HS-5 (cell line): ENCODE measurements around the gene NUAK1.

Experiments used
- DNase-seq: peaks from one replicate; pipeline ENCODE4 v3.0.0-alpha.2; 2012; ENCODE audit warnings: low read depth

NUAK1 gene

DNA sequence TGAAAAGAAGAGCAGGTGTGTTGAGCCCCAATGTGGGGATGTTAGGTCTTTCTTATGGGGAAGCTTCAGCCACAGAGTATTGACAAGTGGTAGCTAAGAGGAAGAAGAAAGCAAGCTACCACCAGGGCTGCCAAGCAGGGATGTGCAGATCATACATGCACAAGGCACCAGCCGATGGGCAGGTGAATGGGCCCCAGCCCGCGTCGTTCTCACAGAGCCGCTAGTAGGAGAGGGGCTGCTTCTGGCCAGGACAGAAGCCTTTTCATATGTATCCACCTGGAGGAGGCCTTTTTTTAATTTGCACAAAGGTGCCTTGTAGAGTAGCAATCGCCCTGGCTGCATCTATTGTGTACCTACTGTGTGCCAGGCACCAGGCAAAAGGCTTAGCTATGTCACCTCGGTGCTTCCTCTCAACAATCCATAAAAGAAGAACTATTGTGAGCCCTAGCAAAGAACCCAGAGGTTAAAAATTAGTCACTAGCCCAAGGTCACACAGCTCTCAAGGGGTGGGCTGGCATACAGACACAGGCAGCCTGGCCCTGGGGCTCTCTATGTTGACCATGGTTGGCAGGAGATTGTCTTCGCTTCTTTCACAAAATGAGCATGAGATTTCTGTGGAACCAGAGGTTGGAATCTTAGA is 8.2 kb downstream of the NUAK1 start:
- DNase-seq = no peak

DNA sequence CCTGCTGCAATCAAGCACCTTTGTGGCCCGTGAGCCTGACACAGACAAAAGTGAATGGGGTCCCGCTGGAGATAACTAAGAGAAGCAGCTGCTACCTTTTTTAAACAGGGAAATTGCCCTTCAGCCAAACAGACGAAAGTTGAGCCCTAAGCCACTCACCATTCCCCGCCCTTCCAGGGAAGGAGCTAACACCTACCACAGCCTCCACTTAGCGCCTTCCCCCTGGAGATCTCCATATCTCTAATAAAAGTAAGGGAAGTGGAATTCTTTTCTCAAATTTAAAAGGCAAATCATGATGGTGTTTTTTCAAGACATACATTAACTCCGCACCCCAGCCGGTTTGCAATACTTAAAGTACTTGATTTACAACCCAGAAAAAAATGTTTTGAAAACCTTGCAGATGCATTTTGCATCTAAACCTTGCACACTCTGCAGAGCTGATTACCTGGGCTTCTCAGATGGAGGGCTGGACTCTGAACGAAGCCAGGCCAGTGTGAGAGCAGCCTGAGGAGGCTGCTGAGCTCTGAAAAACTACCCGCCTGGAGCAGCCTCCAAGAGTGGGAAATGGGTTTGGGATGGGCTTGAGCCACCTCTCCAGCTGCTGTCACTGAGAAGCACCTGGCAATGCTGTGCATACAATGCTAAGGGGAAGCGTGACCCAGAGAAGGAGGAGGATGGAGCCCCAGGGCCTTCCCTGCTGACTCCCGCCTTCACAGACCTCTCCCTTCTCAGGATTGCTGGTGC is 10.0 kb downstream of the NUAK1 start:
- no peak for DNase-seq

DNA sequence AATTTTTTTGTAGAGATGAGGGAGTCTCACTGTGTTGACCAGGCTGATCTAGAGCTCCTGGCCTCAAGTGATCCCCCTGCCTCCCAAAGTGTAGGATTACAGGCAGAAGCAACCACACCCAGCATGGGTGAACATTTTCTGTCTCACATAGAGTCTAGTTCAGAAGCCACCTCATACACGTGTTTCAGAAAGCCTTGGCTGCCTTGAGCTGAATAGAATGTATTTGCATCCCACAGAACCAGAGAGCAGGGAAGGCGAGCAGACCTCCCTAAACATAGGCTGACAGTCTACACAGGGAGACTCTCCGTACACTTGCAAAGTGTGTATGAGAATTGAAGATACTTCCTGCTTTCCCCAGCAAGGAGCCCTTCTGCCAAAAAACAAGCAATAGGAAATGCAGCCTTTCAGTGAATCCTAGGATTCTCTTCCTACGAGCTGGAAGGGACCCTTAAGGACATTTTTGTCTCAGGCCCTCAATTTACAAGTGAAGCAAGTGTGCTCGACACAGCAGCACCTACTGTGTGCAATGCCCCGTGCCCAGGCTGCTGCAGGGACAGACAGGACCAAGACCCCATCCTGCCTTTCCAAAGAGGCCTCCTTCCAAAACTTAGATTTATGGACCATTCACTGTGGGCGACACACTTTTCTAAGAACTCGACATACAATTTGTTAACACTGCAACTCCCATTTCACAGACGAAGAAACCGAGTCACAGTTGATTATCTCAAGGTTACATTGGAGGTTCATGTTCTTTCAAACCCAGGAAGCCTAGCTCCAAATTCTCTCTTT is 11.2 kb downstream of the NUAK1 start:
- DNase-seq = no peak

DNA sequence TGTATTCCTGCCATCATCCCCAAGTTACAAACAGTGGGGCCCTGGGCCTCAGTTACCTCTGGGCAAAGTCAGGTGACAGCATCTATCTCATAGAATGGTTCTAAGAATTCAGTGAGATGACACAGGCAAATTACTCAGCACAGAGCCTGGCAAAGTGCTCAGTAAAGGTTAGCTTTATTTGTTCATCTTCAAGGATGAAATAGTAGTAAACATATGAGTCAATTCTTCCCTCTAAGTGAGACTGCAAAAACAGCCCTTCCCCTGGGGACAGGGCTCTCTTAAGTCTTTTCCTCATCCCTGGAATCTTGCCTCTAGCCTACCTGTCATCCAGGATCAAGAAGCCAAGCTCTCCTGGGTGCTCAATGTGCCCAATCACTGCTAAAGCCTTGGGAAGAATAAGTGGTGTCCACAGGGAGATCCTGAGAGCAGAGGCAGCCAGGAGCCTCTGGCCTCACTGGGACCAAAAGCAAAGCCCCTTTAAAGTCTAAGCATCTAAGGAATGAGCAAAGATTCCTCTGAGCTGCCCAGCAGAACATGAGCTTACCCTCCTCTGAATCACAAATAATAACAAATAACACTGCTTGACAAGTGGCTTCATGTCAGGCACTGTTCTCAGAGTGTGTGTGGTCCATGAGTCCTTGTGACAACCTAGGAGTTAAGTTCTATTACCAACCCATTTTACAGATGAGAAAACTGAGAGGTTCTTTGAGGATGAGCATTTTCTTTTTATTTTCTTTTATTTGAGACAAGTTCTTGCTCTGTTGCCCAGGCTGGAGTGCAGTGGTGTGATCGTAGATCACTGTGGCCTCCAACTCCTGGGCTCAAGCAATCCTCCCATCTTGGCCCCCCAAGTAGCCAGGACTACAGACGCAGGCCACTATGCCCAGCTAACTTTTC is 12.1 kb downstream of the NUAK1 start:
- no peak for DNase-seq

DNA sequence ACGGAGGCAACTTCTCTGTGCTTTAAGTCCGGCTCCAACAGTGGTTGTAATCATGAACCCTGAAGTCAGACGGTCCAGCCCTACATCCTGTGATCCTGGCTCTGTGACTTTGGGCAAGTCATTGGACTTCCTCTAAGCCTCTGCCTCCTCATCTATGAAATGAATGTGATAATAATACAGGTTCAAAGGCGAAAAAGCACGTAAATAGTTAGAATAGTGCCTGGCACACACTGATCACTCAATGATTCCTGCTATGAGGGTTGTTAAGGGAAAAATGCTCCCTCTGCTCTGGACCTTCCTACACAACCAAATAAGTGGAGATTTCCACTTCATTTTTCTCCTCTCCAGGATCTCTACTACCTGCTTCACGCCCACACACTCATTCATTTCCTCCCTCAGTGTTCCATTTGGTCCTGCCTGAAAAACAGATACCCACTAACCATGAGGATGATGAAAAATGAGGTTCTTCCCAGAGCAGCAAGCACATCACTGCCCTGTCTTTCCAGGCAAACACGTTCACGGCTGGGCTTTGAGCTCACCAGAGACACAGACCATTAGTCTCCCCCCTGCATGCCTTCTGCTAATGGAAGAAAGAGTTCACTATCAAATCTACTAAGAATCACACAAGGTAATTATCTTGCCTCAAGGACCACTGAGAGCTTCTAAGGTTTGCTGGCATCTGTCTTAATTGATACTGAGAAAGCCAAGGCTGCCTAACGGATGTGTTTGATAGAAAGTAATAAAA is 13.2 kb downstream of the NUAK1 start:
- no peak for DNase-seq

DNA sequence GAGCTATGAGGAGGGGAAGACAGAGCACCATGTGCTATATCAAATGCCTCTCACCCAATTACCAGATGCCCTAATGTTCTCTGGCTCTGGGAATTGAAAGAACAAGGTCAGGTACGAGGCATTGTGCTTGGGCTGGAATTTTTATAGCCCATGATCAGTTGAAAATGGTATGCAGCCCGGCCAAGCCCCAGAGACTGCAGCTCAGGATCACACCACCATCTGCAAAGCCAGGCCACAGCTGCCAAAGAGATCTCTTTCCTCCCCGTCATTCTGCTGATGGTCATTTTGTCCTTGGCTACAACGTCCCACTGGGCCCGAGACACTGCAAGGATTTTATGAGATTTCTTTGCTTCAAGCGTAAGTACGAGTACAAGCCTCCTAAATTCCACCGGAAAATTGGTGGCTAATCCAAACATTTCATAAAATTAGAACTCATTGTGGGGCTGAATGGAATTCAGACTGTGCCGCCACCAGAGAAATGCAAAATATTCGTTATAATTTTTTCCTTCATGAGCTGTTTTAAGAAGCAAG is 15.1 kb downstream of the NUAK1 start:
- DNase-seq = no peak

DNA sequence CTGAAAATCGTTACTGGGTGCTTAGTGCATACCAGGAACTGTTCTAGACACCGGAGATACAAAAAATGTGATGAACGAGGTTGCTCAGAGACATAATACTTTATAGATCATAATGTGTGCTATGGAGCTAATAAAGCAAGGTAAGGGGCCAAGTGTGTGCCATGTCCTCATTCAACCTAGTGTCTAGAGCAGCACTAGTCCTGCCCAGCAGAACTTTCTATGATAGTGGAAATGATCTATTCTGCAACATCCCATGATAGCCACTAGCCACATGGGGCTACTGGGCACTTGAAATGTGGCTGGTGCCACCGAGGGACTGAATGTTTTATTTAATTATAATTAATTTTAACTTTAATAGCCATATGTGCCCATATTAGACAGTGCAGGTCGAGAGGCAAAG is 15.6 kb downstream of the NUAK1 start:
- no peak for DNase-seq

DNA sequence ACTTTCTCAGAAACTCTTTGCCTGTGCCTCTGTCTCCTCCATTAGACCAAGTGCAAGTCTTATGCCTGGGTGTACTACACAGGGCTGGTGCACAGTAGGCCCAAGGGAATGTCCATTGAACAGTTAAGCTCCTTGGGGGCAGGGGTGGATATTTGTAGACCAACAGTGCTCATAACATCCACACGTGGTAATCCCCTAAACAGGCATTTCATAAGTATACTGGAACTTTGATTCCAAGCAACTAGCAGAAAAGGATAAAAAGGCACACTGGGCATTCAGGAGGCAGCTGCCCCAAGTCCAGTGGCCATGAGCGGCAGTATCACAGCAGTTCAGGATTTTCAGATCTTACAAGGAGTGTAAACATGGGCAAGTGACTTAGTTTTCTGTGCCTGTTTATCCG is 16.8 kb downstream of the NUAK1 start:
- no peak for DNase-seq

DNA sequence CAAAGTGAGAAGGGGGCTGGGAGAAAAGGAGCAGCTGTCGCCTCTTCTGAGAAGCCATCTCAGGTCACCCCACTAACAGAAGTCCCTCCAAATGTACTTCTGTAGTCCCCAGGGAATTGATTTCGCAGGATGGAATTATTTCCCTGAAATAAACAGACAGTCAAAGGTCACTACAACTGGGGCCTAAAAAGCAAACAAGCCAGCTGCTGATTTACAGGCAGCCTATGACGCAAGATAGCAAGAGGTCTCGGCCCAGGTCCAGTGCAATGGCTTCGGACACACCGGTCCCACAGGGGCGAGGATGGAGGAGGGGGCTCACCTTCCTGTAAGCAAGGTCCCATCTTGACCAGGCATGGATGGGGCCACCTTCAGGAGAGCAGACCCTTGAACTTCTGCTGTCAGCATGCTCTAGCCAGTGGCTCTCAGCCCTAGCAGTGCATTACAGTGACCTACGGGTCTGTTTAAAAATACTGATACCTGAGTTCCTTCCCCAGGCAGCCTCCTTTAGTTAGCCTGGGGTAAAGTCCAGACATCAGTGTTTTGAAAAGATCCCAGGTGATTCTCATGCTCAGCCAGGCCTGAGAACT is 18.1 kb downstream of the NUAK1 start:
- DNase-seq = no peak

DNA sequence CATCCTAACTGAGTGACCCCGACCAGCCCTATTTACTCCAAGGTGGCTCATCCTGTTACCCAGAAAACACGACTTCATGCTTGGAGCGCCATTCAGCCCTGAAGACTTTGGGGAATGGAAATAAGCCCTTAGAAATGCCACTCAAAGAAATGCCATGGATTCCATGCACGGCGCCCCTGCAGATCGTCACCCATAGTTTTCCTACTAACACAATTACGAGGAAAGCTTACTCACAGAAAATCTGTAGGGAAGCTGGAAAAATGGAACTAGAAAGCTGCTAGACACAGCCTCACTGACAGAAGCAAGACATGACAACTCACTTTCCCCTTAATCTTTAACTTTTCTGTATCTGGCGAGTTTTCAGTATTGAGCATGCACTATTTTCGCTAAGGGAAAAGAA is 19.5 kb downstream of the NUAK1 start:
- DNase-seq = no peak

DNA sequence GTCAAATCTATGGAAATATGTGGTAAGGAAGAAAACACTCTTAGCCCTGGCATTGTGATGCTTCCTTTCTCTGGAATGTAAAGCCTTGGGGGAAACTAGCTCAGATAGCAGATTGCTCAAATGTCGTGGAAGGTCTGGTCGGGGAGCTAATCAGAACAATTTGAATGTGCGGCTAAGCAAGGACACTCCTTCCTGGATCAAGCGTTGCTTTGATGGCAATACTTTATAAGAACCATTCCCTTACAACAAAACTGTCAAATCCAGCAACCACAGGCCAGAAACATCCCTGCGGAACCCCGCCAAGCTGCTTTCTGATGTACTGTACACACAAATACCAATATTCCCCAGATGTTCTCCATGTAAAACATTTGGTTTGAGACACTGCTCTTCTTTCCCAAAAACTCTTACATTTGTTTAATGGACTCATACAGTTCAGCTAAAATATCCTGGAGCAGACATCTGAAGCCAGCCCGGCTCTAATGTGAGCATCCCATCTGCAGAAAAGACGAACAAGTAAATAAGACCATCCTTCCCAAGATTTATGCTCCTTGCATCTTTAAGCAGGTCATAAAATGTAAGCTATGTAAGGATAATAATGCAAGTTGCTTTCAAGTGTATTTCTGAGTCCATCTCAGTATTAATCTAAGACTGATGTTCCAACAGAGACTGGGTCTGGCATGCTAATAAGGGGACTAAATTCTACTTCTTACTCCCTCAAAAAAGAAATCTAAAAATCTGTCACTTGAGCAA is 20.2 kb downstream of the NUAK1 start:
- DNase-seq = no peak

DNA sequence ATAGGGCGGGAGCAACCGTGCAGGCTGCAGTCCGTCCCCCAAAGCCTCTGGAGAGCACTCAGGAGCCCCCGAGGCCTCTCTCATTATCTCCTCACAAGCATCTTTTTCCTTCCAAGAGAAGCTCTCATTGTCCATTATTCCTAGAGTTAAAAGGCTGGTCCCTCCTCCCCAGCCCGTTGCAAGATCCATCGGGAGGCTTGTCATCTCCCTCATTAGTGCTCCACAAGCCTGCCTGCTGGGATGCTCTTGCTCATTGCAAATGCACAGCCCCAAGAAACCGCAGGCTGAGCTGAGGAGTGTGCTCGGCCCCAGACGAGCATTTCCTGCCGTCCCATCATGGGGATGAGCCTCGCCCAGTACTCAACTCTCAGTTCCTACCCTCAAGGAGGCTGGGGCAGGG is 23.3 kb downstream of the NUAK1 start:
- no peak for DNase-seq

DNA sequence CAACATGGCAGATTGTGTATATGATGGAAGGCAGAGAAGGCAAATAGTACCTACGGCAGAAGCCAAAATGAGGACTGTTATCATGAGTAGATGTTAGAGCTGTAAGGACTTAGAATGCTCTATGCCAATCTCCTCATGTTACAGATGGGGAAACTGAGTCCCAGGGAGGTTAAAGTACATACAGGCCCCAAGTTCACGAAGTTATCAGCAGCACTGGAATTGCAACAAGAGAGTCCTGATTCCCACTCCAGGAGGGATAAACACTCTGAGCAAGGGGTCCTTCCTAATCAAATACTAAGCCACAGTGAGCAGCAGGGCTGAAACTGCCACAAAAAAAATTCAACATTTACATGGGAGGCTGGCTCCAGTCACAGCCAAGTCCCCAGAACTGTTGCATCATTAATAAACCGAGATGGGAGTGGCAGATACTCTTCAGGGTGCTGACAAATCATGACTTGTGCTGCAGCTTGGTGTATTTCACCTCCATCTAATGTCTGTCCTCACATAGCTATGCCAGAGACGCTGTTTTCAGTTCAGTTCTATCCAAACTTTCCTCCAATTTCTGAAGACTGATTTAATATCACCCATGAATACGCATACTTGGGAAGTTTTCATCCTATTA is 24.2 kb downstream of the NUAK1 start:
- no peak for DNase-seq

DNA sequence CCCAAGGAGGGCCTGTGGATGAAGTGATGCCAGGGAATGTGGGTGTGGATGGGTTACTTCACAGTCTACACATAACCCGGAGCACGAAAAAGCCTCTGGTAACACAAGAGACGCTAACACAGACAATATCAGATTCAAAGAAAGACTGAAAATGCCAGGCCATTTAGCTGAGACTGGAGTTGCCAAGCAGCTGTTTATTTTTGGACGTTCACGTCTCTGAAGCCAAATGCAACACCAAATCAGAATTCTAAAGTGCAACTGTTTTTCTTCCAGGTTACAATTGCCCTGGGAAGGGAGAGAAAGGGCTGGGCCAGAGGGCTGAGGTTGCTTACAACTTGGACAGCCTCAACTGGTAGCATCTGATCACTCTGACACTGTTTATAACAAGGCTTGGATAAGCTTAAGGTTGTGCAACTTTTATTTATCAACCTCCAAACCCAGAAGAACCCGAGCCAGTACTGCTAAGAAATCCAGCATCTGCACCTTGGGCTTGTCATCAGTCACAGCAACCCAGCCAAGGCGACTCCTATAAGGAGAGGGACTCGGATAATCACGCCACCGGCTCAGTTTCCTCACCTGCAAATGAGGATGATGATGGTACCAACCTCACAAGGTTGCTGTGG is 24.8 kb downstream of the NUAK1 start:
- DNase-seq = no peak

DNA sequence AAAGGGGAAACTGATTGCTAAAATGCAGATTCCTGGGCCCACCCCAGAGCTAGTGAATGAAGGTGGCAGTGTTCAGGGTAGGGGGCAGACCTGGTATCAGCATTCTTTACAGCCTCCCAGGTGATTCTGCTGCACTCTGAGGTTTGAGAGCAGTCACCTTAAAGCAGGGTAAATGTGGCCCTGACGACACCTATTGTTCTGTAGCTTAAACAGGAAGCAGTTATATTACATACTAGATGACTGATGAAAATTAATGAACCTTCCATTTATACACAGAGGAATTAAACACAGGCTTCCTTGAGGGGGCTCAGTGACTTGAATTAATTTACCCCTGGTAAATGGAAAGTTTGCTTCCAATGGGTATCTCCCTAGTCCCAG is 25.3 kb downstream of the NUAK1 start:
- no peak for DNase-seq

DNA sequence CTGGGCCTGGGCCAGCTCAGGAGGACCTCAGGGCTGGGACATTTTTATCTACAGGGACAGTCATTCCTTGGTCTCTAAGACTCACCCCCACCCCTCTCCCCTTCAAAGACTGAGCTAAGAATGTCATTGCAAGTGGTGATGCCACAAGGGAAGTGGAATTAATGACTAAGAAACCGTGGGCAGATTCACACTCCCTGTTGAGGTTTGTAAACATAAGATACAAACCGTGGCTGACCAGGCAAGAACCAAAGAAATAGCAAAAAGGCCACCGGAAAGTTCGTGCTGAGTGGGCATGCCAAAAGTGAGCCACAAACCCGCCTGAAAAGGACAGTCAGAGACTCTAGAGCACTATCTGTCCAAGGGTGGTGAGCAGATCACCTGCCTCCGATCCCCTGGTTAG is 25.7 kb downstream of the NUAK1 start:
- DNase-seq = no peak

DNA sequence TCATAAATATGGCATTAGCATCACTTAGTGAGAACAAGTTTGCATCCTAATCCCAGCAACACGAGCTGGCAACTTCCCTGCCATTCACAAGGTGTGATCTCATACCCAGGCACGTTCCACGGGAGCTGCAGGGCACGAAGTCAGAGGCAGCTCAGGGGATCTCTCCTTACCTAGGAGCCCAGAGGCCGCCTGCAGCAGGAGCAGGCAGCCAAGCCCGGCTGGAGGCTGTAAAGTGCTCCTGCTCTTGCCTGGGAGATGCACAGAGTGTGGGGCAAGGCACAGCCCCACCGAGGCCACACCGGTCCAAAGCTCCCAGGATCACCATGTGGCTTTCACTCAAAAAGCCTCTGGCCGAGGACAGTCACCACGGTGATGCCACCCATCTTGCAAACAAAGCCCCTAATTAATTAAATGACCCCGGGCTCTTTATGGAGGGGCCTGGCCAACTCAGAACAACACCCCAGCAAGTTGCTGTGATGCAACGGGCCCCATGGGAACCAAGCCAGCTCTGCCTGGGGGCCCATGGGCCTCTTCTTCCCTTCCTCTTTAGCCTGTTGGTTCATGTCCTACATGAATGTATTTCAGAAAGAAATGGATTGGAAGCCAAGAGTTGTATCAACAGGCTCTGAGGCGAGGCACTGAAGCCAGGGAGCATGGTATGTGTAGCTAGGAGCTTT is 26.5 kb downstream of the NUAK1 start:
- no peak for DNase-seq

DNA sequence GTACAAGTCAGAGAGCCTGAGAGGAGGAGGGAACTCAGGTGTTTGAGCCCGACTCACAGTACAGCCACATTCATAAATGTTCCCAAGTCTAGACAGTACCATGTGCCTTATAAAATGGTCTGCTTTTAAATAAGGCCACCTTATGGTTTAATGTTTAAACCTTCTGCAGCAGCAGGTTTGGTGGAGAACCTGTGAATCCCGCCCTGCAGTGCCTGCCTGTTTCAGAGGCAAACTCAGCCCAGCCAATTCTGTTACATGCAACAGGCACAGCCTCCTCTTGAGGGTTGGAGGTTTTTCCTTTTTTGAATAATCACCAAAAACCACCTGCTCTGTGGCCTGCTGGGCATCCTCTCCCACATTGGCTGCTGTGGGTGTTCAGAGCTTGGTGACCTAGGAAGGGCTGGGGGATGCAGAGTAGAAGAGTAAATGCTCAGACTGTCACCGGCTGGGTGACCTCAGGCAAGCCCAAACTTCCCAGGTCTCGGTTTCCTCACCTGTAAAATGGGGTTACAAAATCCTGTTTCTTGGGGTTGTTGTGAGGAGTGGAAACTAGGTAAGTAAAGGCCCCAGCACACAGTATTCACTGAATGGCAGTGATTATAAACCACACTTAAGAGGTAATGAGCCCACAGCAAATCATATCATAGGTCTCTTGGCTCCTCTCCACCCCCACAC is 28.0 kb downstream of the NUAK1 start:
- DNase-seq = no peak
